Activated CD4-positive, alpha-beta T cell treated with anti-CD3 and anti-CD28 coated beads, Interleukin-2, amount 10 ng/mL, durations not matched to agents 24 days and 14 days (primary cell): ENCODE measurements around the gene DDX60. TPM values are rescaled to one million over a fixed set of nuclear protein-coding genes. Genes with fewer than 3 reads are reported as not detected.
"Not testable (repeated sequence)": the region's sequence is repeated elsewhere in the genome, so short reads cannot be mapped to it uniquely, and the experiment has no call there.

Experiments used
- DNase-seq: peaks from one replicate; pipeline ENCODE4 v3.0.0; 2022
- H3K27ac Mint-ChIP-seq: one replicate; pipeline ENCODE4 v1.8.0; 2022; ENCODE audit warnings: mild to moderate bottlenecking, mixed read lengths
- H3K27me3 Mint-ChIP-seq: one replicate; pipeline ENCODE4 v1.8.0; 2022; ENCODE audit warnings: mixed read lengths
- H3K36me3 Mint-ChIP-seq: one replicate; pipeline ENCODE4 v1.8.0; 2022; ENCODE audit warnings: low read depth, mild to moderate bottlenecking, mixed read lengths
- H3K4me1 Mint-ChIP-seq: one replicate; pipeline ENCODE4 v1.8.0; 2021; ENCODE audit warnings: mixed read lengths
- H3K4me3 Mint-ChIP-seq: one replicate; pipeline ENCODE4 v1.8.0; 2022; ENCODE audit warnings: mild to moderate bottlenecking, moderate library complexity, mixed read lengths
- H3K9me3 Mint-ChIP-seq: one replicate; pipeline ENCODE4 v1.8.0; 2021; ENCODE audit warnings: mixed read lengths
- intact Hi-C: fragments of 100-400 bp; cut with micrococcal nuclease; formaldehyde crosslinking; loops from one replicate; pipeline ENCODE4 v1.15.1; 2023
- total RNA-seq: library from RNA; stranded (reverse); gene quantifications from 2 replicates; pipeline ENCODE4 v1.2.3, GENCODE V29; 2022

Gene DDX60
- total RNA-seq, 1 donor from 2014 or later = 15.2 TPM

DNA sequence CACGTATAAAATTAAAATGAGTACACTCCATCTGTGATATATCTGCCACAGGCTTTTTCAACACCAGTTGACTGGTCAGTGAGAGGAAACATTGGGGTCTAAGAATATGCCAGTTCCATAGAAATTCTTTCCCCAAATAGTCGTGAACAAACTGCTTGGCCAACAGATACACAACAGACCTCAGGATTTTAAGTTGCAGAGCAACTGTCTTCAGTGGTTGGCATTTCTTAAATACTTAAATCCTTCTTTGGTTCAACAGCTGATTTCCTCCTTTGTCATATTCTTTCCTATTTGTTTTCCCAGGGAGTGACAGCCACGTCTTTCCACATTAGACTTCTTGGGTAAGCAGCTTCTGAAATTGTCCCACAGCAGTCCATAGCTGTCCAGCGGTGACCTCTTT is 7.0 kb upstream of the DDX60 start:
- intact Hi-C loops = no loop called here
- peaks cover 9% of the 10 kb centered on the region for H3K27me3 Mint-ChIP-seq
- H3K36me3 Mint-ChIP-seq = peaks cover 26% of the 10 kb centered on the region
- H3K27ac Mint-ChIP-seq = no peak overlapping the region
- H3K9me3 Mint-ChIP-seq = peaks cover 30% of the 10 kb centered on the region
- peaks cover 6% of the 10 kb centered on the region for H3K4me1 Mint-ChIP-seq
- no peak overlapping the region for H3K4me3 Mint-ChIP-seq
- no peak for DNase-seq

DNA sequence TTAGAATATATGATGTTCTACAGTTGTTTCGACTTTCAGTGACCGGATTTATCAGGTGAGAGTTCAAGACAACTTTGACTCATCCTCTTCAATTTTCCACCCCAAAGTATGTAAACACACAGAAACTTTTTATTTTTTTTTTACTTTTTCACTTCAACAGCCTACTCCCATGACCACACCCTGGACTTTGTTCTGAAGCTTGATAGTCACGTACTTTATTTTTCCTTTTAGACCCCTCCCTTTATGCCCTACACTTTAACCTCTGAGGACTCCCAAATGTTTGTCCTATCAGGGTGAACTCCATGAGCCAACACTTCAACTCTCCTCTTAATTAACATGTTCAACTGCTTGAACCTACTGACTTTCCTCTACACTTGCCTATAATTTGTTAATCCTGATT is 2.5 kb upstream of the DDX60 start:
- H3K27me3 Mint-ChIP-seq = no peaks in the 10 kb centered on the region
- H3K4me3 Mint-ChIP-seq = no peak overlapping the region
- no peak overlapping the region for H3K27ac Mint-ChIP-seq
- peaks cover 35% of the 10 kb centered on the region for H3K4me1 Mint-ChIP-seq
- no peak for DNase-seq
- H3K9me3 Mint-ChIP-seq = peaks cover 16% of the 10 kb centered on the region
- intact Hi-C loops = no loop called here
- H3K36me3 Mint-ChIP-seq = peaks cover 34% of the 10 kb centered on the region

DNA sequence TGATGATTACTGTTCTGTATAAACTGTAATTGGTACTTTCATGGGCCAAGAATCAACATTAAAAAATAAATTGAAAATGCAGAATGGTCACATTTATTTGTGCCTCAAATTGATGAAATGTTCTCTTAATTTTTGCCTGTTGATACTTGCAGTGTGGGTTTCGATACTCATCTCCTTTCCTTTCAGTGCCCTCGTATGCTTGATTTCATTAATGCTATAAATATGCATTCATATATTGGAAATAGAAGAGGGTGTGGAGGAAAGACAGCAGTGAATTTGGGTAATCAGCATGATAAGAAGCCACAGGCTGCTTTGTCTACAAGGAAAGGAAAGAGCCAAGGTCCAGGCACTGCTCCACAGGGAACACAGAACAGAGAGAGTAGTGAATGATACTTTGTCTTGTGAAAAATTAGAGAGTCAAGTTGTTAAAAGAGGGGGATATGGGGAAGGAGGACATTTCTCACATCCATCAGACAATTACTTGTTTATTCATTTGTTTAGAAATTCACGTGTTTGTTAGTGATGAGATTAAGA is 1.0 kb upstream of the DDX60 start:
- intact Hi-C loops = loop anchor here (2.0 to 10.0 kb wide), 4 partner anchors 191 to 1435 kb away; partner anchors contain the start of genes CBR4, HPF1 and NEK1
- no peaks in the 10 kb centered on the region for H3K27me3 Mint-ChIP-seq
- peaks cover 44% of the 10 kb centered on the region for H3K4me1 Mint-ChIP-seq
- peaks cover 16% of the 10 kb centered on the region for H3K9me3 Mint-ChIP-seq
- H3K36me3 Mint-ChIP-seq = peaks cover 36% of the 10 kb centered on the region
- no peak for DNase-seq
- peak overlapping the region; percentile 96 for H3K27ac Mint-ChIP-seq
- peak overlapping the region; percentile 83 for H3K4me3 Mint-ChIP-seq

DNA sequence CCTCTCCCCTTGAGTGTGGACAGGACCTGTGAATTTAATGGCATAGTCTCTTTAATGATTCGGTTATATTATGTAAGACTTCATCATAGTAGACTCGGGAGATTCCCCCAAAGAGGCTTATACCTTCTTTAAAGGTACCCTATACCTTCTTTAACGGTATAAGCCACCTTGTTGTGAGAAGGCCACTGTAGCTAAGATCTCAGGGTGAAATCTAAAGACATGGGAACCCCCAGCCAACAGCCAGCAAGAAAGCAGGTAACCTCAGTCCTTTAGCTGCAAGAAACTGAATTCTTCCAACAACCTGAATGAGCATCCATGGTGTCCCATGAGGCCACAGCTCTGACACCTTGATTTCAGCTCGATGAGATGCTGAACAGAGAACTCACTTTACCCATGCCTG is 931 bp downstream of the DDX60 start:
- peaks cover 33% of the 10 kb centered on the region for H3K36me3 Mint-ChIP-seq
- peak overlapping the region; percentile 96 for H3K27ac Mint-ChIP-seq
- no peaks in the 10 kb centered on the region for H3K27me3 Mint-ChIP-seq
- H3K9me3 Mint-ChIP-seq = peaks cover 22% of the 10 kb centered on the region
- H3K4me3 Mint-ChIP-seq = peak overlapping the region; percentile 83
- peak; percentile 70 for DNase-seq
- H3K4me1 Mint-ChIP-seq = peaks cover 58% of the 10 kb centered on the region
- intact Hi-C loops = loop anchor here (1.0 to 10.0 kb wide), 6 partner anchors 10 to 1437 kb away; partner anchors contain the start of genes CBR4, DDX60L, HPF1 and NEK1

DNA sequence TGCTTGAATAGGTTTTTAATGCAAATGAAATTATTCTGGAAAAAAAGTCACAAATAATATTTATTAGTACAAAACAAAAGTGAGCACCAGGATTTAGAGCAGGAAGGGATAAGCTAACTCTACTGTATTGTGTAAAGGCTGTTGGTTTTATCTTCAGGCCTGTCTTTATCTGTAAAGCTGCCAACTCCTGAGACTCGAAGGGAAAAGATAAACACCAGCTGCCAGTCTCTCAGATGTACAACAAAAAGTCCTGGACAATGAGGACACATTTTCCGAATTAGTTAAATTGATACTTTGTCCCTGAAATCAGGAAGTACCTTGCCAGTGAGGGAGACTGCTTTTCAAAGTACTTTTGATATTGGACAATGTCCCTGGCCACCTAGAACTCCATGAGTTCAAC is 8.8 kb downstream of the DDX60 start:
- no peak for DNase-seq
- Mint-ChIP-seq H3K27ac (no peak overlapping the region), H3K9me3 (peaks cover 11% of the 10 kb centered on the region), H3K4me1 (peaks cover 61% of the 10 kb centered on the region), H3K4me3 (no peak overlapping the region), H3K36me3 (peaks cover 60% of the 10 kb centered on the region), H3K27me3 (no peaks in the 10 kb centered on the region)
- intact Hi-C loops = loop anchor here (10.0 kb wide), 1 partner anchor 1445 kb away; the partner anchor contains the start of gene HPF1

DNA sequence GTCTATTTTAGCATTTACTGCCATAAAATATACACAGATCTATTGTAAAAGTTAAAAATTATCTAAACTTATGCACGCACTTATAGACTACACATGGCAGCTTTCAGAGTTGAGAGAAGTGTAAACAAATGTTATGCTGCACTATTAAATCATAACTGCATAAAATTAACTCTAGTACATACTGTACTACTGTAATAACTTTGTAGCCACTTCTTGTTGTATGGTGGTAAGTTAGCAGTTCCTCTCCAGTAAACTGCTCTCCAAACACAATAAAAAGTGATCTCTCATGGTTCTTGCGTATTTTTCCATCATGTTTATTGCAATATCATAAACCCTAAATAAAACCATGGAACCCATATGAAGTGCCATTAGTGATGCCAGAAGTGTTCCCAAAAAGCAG is 9.6 kb downstream of the DDX60 start:
- no peak for DNase-seq
- intact Hi-C loops = no loop called here
- peaks cover 54% of the 10 kb centered on the region for H3K4me1 Mint-ChIP-seq
- H3K27ac Mint-ChIP-seq = no peak overlapping the region
- H3K36me3 Mint-ChIP-seq = peaks cover 63% of the 10 kb centered on the region
- peaks cover 11% of the 10 kb centered on the region for H3K9me3 Mint-ChIP-seq
- H3K27me3 Mint-ChIP-seq = no peaks in the 10 kb centered on the region
- no peak overlapping the region for H3K4me3 Mint-ChIP-seq

DNA sequence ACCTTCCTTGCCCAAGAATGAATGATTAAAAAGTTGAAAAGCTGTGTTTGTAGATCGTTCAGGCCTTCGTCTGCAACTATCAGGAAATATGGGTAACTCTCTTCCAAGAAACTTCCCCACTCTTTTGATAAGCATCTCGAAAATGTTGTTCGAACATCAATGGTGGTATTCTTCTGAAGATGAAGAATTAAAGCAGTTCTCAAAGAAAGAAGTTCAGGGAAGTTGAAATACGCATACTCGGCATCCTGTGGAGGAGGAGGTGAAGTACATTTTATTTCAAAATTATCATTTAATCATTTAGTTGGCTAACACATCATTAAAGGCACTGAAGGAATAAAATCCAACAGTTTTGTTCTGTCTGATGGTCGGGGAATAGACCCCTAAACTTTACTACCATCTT is 12.1 kb downstream of the DDX60 start:
- peaks cover 58% of the 10 kb centered on the region for H3K36me3 Mint-ChIP-seq
- intact Hi-C loops = loop anchor here (1.0 kb wide), 1 partner anchor 8 kb away; no protein-coding TSS in a partner anchor
- H3K27me3 Mint-ChIP-seq = no peaks in the 10 kb centered on the region
- peak overlapping the region; percentile 78 for H3K27ac Mint-ChIP-seq
- no peak for DNase-seq
- no peaks in the 10 kb centered on the region for H3K9me3 Mint-ChIP-seq
- peaks cover 37% of the 10 kb centered on the region for H3K4me1 Mint-ChIP-seq
- H3K4me3 Mint-ChIP-seq = peak overlapping the region; percentile 67

DNA sequence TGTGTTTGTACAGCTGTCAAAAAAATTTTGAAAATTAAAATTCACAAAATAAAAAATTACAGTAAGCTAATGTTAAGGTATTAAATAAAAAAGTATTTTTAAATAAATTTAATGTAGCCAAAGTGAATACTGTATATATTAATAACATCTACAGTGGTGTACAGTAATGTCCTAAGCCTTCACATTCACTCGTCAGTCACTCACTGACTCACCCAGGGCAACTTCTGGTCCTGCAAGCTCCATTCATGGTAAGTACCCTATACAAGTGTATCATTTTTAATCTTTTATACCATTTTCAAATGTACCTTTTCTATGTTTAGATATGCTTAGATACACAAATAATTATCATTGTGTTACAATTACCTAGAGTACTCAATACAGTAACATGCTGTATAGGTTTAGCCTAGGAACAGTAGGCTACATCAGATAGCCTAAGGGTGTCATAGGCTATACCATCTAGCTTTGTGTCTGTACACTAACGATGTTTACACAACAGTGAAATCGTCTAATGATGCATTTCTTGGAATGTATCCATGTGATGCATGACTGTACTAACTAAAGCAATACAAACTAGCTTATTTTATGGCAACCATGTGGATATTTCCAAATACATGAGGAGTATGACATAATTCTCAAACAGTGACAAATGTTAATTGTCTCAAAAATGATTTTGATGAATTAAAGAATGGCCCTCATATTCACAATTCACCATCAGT is 13.7 kb downstream of the DDX60 start:
- Mint-ChIP-seq H3K4me3 (no peak overlapping the region), H3K27me3 (no peaks in the 10 kb centered on the region), H3K27ac (no peak overlapping the region), H3K4me1 (peaks cover 33% of the 10 kb centered on the region), H3K36me3 (peaks cover 61% of the 10 kb centered on the region), H3K9me3 (peaks cover 3% of the 10 kb centered on the region)
- intact Hi-C loops = no loop called here
- DNase-seq = no peak

DNA sequence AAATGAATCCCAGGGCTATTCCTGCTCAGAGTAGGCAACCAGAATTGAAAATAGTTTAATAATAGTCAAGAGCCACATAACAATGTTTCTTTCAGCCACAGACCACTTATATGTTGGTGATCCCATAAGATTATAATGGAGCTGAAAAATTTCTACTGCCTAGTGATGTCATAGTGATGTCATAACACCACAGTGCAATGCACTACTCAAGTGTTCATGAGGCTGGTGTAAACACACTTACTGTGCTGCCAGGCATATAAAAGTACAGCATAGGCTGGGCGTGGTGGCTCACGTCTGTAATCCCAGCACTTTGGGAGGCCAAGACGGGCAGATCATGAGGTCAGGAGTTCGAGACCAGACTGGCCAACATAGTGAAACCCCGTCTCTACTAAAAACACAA is 15.1 kb downstream of the DDX60 start:
- Mint-ChIP-seq H3K36me3 (peaks cover 63% of the 10 kb centered on the region), H3K4me1 (peaks cover 28% of the 10 kb centered on the region)
- intact Hi-C loops, H3K27ac Mint-ChIP-seq, H3K4me3 Mint-ChIP-seq, DNase-seq, H3K9me3 Mint-ChIP-seq, H3K27me3 Mint-ChIP-seq: not testable (repeated sequence)

DNA sequence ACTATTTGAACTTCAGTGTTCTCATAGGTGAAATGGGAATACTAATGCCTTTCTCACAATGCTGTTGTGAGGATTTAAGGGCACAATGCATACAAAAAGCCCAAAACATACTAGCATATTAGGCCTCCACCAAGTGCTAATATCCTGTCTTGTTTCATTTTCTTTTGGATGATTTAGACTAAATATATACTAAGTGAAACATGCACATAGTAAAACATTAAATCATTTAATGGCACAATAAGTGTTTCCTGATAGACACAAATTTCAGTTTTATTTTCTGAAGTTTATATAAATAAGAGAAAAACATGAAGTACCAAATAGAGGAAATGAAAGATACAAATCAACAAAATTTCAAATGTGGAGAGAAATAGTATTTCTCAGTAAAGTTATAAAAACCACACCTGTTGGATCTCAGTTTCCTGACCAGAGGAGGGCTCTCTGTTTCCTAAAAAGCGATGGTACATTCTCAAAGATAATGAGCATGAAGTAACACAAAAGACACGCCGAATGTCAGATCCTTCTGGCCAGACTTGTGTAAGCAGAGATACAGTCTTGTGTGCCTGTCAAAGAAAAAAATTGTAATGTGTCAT is 25.1 kb downstream of the DDX60 start:
- peaks cover 61% of the 10 kb centered on the region for H3K36me3 Mint-ChIP-seq
- no peaks in the 10 kb centered on the region for H3K9me3 Mint-ChIP-seq
- intact Hi-C loops = no loop called here
- no peak overlapping the region for H3K27ac Mint-ChIP-seq
- H3K4me3 Mint-ChIP-seq = no peak overlapping the region
- H3K4me1 Mint-ChIP-seq = peaks cover 17% of the 10 kb centered on the region
- no peaks in the 10 kb centered on the region for H3K27me3 Mint-ChIP-seq
- DNase-seq = no peak

DNA sequence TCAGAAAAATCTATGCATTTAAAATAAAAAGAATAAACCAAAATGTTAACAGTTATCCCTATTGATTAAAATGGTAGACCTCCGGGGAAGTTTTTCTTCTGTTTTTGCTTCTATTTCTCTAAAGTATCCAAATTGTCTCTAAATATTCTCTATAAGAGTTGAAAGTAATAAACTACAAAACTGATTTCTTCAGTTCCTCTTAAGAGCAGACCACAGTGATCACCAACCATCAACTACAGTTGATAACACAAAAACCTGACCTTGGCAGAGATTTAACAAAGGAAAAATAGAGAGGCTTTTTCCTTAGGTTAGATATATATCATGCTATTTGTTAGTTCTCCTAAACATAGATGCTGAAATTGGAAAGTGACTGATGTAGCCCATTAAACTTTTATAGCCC is 27.3 kb downstream of the DDX60 start:
- Mint-ChIP-seq H3K27ac (no peak overlapping the region), H3K4me1 (peaks cover 11% of the 10 kb centered on the region), H3K27me3 (no peaks in the 10 kb centered on the region), H3K36me3 (peaks cover 49% of the 10 kb centered on the region), H3K4me3 (no peak overlapping the region), H3K9me3 (no peaks in the 10 kb centered on the region)
- intact Hi-C loops = no loop called here
- no peak for DNase-seq

DNA sequence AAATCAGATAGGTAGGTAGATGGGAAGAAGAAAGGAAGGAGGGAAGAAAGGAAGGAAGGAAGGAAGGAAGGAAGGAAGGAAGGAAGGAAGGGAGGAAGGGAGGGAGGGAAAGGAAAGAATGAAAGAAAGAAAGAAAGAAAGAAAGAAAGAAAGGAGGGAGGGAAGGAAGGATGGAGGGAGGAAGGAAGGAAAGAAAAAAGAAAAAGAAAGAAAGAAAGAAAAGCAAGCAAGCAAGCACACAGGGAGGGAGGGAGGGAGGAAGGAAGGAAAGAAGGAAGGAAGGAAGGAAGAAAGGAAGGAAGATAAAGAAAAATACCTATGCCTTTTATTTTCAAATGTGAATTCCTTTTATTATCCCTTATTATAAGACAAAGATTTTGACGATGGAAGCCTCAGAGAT is 32.7 kb downstream of the DDX60 start:
- H3K36me3 Mint-ChIP-seq = peaks cover 48% of the 10 kb centered on the region
- H3K27me3 Mint-ChIP-seq, H3K4me1 Mint-ChIP-seq, H3K4me3 Mint-ChIP-seq, DNase-seq, H3K27ac Mint-ChIP-seq, intact Hi-C loops, H3K9me3 Mint-ChIP-seq: not testable (repeated sequence)

DNA sequence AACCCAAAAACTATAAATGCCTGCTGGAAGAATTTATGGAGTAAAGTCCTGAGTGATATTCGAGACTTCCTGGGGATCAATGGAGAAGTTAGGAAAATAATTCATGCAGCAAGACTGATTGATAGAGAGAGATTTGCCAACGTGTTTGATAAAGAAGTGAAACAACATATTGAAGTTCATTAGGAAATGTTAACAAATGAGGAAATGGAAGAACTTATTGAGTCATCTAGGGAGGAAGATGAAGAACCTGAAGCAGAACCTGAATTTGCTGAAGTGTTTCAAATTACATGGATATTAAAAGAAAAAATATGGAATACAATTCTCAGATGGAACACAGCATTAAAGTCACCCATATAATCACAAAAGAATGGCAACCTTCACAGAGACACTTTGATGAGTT is 39.0 kb downstream of the DDX60 start:
- Mint-ChIP-seq H3K27ac (peak overlapping the region; percentile 25), H3K4me3 (no peak overlapping the region), H3K4me1 (peaks cover 3% of the 10 kb centered on the region), H3K9me3 (no peaks in the 10 kb centered on the region), H3K36me3 (peaks cover 70% of the 10 kb centered on the region), H3K27me3 (no peaks in the 10 kb centered on the region)
- intact Hi-C loops = no loop called here
- DNase-seq = no peak

DNA sequence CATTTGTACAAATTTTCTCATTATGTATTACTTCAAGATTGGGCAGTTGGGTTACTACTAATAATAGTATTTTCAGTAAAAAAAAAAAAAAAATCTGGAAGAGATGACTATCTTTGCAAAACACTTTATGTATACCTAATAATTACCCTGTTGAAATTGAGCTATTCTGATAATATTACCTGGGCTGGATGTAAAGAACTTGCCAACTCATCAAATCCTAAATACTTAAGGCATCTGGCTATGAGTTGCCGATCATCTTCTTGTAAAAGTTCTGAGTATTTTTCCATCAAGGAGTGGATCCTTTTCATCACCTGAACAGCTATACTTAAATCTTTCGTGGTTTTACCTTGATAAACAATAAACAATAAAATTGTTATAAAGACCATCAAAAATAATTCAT is 42.7 kb downstream of the DDX60 start:
- peaks cover 80% of the 10 kb centered on the region for H3K36me3 Mint-ChIP-seq
- no peak overlapping the region for H3K4me3 Mint-ChIP-seq
- H3K27ac Mint-ChIP-seq = no peak overlapping the region
- peaks cover 5% of the 10 kb centered on the region for H3K4me1 Mint-ChIP-seq
- DNase-seq = no peak
- H3K9me3 Mint-ChIP-seq = no peaks in the 10 kb centered on the region
- H3K27me3 Mint-ChIP-seq = no peaks in the 10 kb centered on the region
- intact Hi-C loops = no loop called here
